ENCODE measurements around the gene C11orf86. TPM values are rescaled to one million over a fixed set of nuclear protein-coding genes. Genes with fewer than 3 reads are reported as not detected.

Gene C11orf86
- polyA plus RNA-seq, 12 donors: not detected

DNA sequence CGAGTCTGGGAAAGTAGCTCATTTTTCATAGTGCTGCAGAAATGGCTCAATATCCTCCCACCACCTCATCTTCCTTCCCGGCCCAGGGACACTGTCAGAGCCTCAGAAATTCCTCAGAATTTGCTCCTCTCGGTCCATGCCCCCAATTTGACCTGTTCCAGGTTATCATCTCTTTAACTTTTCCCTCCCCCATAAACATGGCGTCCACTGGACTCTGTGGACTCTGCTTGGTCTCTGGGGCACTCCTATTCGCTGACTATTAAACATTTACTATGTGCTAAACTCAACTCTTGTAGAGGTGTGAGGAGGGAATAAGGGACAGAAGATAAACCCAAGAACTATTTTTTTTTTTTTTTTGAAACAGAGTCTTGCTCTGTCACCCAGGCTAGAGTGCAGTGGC lies 8.8 kb upstream of the C11orf86 start:
- DNase-seq: no peak

DNA sequence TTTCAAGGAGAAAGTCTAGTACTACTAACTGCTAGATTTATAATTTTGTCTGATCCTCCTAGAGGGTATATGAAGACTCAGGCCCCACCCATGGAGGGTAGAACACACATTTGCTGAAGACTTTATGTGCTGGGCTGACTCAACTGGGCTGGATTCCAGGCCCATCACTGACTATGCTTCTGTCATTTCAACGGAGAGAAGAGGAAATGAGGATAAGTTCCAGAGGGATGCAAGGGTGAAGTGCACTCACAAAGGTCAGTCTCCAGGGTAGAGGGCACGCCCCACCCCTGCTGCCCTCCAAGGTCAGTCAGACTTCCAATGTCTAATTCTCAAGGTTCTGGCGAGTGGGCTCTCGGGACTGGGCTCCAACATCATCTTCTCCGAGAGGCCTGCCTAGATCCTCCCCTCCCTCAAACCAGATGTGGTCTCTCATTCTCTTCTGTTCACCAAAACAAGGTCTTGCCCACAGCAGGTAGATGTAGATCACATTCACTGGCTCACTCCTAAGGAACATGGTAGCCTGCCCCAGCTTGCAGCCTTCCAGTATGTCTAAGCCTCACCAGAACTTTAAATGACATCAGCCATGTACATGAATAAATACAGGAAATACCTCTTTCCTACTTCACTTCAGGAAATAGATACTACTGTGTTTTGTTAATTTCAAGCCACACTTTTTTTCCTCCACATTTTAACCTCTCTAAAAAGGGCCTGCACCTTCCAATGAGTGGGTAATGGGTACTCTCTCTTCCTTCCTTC lies 7.3 kb upstream of the C11orf86 start:
- DNase-seq: no peak

DNA sequence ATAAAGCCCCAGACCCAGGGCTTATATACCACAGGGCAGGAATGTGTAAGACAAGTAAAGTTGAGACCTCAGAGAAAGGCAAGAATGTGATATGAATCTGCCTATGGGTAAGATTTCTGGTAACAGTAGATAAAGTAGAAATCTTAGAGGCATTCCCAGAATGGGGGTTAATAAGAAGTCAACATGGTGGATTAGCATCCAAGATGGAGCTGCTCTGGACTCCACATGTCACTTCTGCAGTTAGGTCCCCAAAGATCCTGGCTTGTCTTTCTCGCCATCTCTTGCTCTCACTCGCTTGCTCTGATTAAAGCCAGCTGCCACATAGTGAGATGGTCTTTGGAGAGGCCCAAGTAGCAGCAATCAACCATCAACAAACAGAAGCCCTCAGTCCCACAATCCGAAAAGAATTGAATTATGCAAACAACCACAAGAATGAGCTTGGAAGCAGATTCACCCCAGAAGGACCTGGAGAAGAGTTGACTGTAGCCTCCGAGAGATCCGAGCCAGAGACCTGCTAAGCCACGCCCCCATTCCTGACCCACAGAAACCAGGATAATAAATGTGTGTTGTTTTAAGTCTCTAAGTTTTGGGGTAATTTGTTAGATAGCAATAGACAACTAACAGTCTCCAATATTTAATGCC lies 5.4 kb upstream of the C11orf86 start:
- no peak for DNase-seq

DNA sequence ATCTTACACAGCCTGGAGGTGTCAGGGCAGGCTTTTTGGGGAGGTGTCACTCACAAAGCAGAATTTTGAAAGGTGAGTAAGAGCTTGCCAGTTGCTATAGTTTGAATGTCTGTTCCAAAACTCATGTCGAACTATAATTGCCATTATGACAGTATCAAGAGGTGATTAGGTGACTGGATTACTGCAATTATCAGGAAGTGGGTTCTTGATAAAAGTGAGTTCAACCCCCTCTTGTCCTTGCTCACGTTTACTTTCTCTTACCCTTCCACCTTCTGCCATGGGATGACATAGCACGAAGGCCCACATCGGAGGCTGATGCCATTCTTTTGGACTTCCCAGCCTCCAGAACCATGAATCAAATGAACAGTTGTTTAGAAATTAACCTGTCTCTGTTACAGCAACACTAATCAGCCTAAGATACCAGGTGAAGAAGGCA lies 4.7 kb upstream of the C11orf86 start:
- DNase-seq: no peak

DNA sequence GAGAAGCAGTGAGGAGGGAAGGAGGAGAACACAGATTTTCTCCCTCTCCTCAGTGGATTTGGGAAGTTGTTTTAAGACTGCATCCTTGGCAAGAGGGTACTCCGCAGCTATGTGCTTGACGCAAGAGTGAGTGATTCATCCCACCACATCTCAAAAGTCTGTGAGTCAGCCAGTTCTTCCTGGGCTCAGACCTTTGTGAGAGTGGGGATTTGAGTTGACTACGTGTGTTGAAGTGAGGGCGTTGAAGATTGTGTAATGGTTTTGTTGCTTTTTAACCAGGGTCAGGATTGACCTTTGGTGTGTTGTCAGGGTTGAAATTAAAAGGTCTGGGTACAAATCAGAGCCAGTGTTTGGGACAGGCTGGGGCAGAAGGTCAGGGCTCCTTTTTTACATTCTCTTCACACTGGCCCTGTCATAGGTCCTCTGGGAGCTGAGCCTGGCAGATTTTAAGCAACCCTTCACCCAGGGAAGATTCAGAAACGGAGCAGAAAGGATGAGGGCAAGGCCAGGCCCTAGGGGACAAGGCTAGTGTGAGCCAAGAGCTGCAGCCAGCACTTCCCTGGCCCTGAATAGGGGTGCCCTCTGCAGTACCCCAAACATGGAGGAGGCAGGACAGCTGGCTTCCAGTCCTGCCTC lies 4.2 kb upstream of the C11orf86 start:
- DNase-seq: no peak

DNA sequence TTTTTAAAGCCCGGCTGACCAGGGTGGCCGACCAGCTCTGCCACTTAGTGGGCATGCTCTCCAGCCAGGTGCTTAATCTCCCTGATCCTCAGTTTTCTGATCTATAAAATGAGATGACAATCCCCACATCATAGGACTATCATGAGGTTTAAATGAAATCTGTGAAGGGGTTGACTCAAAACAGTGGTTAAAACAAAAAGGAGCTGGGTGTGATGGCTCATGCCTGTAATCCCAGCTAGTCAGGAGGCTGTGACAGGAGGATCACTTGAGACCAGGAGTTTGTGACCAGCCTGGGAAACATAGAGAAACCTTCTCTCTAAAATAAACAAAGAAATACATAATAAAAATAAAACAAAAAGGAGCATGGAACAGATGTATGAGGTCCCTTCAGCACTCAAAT lies 3.6 kb upstream of the C11orf86 start:
- no peak for DNase-seq

DNA sequence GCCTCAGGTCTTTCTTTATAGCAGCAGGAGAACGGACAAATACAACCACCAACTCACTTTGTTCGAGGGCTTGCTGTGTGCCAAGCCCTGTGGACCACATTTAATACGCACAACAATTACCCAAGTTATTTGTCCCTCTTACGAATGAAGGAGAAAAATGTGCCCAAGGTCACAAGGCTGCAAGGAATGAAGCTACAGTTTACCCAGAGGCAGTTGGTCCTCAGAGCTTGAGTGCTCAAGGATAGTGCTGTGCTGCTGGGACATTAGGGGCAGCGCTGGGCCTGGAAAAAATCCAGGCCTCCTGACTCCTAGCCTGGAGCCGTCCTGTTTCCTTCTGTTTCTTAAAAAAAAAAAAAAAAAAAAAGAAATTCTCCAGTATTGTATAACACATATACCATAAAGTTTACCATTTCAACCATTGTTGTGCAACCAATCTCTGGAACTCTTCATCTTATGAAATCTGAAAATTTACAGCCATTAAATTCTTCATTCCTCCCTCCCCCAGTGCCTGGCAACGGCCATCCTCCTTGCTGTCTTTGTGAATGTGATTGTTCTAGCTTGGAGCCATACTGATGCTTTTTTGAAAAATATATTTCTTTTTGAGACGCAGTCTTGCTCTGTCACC lies 1.0 kb upstream of the C11orf86 start:
- DNase-seq: no peak

DNA sequence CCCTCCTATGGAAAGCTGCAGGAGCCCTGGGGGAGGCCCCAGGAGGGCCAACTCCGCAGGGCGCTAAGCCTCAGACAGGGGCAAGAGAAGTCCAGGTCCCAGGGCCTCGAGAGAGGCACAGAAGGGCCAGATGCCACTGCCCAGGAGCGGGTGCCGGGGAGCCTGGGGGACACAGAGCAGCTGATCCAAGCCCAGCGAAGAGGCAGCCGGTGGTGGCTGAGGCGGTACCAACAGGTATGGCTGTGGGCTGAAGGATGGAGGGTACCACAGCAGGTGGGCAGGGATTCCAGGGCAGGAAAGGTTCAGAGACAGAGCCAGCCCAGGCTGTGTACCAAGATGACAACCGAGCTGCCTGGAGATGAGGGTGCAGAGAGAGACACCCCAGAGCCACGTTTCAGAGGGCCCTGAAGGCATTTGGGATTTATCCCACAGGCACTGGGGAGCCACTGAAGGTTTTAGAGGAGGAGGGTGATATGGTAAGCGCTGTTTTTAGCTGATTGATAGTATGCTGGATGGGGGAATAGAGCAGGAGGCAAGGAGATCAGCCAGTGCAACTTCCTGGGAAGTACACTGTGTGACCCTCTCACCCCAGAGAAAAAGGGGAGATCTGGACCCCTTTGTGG lies 412 bp downstream of the C11orf86 start:
- no peak for DNase-seq

DNA sequence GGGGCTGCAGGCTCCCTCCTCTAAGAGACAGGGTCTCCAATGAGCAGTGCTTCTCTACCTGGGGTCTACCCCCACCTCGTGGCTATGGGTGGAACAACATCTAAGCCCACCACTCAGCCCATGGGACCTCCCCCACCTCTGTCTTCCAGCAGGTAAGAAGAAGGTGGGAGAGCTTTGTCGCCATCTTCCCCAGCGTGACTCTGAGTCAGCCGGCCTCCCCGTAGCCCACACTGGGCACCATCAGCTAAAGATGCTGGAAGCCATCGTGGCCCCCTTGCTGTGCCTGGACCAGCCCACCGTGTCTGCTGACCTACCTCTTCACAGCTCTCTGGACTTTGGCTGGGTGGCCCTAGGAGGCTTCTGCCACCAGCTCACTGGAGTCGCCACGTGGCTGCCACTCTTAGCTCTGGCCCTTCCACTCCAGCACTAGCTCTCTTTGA lies 944 bp downstream of the C11orf86 start:
- DNase-seq: no peak

DNA sequence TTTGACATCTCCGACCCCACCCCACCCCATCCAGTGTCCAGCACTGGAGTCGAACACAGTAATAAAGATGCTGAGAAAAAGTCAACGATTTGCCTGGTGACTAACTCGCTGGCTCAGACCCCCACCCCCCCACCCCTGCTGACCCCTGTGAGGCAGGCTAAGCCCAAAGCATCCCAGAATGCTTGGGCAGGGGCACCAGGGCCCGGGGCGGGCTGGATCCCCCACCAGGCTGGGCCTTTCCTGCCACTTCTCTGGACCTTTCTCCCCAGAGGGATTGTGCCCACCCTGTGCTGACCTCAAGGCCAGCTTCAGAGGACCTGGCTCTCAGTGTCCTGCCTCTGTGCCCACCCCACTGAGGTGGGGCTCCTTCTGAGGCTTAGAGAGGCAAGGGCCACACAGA lies 1.8 kb downstream of the C11orf86 start:
- no peak for DNase-seq

DNA sequence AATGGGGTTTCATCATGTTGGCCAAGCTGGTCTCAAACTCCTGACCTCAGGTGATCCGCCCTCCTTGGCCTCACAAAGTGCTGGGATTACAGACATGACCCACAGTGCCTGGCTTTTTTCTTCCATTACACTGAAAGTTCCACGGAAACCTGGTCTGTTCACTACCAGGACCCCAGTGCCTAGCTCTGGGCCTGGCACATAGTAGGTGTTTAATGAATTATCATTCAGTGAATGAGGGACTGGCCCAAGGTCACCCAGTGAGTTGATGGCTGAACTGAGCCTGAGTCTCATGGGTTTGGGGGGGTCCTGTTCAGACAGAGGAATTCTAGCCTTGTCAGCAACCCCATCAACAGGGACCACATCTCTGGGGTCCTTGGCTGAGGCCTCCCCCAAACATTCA lies 3.1 kb downstream of the C11orf86 start:
- no peak for DNase-seq

DNA sequence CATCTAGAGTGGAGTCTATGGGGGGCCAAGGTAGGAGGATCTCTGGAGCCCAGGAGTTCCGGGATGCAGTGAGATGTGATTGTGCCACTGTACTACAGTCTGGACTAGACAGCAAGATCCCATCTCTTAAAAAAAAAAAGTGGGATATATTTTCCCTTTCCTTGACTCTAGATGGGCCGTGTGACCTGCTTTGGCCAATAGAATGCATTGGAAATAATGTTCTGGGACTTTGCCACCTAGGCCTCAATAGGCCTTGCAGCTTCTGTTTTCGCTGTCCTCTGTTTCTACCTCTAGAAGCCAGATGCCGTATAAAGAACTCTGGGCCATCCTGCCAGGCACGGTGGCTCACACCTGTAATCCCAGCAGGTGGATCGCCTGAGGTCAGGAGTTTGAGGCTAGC lies 3.6 kb downstream of the C11orf86 start:
- no peak for DNase-seq

DNA sequence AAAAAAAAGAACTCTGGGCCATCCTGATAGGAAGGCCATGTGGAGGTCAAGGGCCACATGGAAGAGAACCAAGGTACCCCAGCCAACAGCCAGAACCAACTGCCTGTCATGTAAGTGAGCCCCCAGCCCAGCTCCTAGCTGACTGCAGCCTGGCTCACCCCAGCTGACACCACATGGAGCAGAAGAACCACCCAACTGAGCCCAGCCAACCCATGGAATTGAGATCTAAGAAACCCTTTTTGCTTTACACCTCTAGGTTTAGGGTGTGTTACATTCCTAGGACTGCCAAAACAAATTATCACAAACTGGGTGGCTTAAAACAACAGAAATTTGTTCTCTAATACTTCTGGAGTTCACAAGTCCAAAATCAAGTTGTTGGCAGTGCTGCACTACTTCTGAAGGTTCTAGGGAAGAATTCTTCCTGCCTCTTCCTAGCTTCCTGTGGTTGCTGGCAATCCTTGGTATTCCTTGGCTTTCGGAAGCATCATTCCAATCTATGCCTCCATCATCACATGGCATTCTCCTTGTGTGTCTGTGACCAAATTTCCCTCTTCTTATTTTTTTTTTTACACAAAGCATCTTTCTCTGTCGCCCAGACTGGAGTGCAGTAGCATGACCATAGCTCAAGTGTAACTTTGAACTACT lies 4.4 kb downstream of the C11orf86 start:
- no peak for DNase-seq

DNA sequence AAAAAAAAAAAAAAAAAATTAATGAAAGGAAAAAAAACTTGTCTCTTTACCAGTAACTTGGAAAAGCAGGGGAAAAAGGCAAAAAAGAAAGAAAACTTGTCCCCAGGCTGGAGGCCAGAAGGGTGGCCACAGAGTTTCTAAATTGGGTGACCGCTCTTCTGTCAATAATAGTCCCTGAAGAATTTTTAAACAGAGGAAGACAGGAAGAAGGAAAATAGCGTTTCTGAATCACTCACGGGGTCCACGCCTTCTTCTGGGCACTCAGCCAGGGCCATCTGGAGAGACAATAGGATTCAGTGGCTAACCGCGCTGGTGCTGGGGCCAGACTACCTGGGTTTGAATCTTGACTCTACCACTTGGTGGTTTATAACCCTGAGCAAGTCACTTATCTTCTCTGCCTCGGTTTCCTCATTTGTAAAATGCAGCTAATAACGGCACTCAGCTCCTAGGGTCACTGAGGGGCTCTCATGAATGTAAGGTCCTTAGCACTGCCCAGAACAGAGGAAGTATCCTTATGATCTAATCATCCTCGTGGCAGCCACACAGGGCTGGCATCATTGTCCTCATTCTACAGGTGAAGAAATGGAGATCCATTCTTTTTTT lies 7.0 kb downstream of the C11orf86 start:
- peak; percentile 87 for DNase-seq

DNA sequence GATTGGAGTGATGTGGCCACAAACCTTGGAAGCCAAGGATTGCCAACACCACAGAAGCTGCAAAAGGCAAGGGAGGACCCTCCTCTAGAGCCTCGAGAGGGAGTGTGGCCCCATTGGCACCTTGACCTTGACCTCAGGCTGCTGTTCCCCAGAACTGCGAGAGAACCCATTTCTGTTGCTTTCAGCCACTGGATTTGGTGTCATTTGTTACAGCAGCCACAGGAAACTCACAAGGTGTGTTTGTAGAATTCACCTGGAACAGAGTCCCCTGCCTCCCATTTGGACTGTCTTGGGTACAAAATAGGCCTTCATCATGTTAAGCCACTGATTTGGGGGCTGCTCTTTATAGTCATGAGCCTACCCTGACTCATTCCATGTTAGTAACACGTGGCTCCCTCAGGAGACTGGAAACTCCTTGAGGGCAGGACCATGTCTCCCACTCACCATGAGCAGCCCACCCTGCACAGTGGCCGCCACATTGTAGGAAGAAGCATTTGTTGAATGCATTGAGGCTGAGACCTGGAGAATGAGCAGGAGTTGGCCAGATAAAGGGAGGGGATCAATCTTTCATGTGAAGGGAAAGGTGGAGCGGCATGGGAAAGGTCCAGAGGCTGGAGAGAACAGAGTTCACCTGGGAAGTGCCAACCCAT lies 8.3 kb downstream of the C11orf86 start:
- no peak for DNase-seq

DNA sequence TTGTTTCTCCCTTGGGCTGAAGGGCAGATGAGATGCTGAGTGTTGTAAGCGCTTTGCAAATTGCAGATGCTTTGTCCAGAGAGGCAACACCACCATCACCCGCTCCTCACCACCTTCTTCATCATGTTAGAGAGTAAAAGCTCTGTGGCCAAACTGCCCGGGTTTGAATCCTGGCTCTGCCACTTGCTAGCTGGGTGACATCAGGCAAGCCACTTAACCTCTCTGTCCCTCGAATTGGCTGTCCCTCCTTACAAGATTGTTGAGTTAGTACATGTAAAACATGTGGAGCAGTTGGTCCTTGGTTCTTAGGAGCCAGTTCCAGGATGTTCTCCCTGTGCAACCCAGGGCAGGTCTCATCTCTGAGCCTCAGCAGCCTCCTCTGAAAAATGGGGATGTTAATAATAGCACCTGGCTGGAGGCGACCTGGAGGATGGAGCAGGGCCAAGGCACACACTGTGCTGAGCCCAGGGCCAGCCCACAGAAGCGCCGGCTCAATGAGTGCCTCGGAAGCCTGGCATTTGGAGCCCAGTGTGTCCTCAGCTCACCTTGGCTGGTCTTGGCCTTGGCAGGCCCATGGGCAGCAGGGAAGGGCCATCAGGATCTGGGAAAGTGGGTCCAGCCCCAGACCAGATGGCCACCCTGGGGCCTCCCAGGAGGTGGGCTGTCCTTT lies 10.5 kb downstream of the C11orf86 start:
- no peak for DNase-seq

DNA sequence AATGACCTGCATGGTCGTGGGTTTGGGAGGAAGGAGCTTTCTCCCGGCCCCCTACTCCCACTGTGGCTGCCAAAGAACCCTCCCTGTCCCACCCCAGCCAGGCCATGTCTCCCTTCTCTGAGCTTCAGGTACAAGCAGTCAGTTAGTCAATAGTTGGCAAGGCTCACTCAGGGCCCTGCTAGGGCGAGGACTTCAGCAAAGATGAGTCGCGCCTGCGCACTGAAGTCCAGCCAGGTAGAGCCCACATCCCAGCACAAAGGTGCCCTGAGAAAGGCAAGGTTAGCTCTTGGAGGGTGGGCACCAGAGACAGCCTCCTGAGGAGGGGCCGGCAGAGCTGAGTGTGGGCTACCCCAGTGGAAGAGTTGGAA lies 11.1 kb downstream of the C11orf86 start:
- DNase-seq: no peak

DNA sequence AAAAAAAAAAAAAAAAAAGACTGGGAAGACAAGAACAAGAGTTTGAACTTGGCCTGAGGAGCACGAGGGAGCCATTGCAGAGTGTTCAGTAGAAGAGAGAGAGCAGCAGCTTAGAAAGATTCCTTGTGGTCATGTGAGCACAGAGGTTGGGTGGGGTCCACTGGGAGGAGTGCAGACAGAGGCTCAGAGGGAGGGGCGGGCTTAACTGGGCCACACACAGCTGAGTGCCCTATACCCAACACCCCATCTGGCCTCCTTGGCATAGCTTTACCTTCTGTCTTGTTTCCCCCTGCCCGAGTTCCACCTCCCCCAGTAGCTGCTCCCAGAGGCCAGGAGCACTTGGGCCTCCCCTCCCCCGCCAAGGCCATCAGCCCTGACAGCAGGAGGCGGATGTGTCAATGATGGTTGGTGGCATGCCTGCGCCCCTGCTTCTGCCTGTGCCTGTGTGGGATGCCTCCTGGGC lies 12.1 kb downstream of the C11orf86 start:
- DNase-seq: no peak

DNA sequence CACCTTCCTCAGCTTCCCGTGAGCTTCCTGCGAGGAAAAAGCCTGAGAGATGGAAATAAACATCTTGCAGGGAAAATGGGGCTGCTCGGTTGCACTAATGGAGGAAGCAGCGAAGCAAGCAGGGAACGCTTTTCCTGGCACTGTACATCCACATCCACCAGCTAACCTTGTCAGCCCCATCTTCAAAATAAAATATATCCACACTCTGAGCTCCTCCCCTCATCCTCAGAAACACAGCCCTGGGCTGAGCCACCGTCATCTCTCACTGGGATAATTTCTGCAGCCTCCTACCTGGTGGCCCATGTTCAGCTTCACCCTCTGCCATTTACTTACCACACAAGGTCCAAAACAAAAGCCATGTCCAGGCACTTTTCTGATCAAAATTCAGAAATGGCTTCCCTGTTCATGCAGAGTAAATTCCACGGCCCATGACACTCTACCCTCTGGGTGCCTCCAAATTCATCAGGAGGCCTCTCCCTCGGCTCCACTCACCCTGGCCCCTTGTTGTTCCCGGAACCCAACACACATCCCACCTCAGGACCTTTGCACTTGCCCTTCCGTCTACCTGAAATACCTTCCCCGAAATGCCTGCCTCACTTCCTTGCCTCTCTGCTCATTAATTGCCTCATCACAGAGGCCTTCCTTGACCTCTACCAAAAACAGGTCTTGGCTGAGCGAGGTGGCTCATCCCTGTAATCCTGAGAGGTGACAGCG lies 13.0 kb downstream of the C11orf86 start:
- DNase-seq: no peak

All from muscle of arm (tissue), 12 donors.